IMR-90 (cell line): ENCODE data around the gene PREB. TPM values are rescaled to one million over a fixed set of nuclear protein-coding genes. Genes with fewer than 3 reads are reported as not detected.

Experiments
- ATAC-seq: fragments of 200-7000 bp; cut with Tn5 transposase; 2 replicates; pipeline ENCODE4 v1.9.1; 2020; ENCODE audit warnings: low read depth, mild to moderate bottlenecking, moderate library complexity
- BruUV-seq: library from RNA; stranded (reverse); fragments of 400-500 nt; replicated peaks from 2 replicates; lab custom pipeline; 2021; lab: Mats Ljungman, UMichigan
- CTCF ChIA-PET: fragments of 300-600 bp; formaldehyde crosslinking; extraction: SDS; loops from one replicate; lab custom pipeline; 2021; ENCODE audit warnings: antibody characterized with exemption; lab: Yijun Ruan, JAX
- POLR2A ChIA-PET: fragments of 300-600 bp; sonication (Branson Sonifier 250); formaldehyde crosslinking; loops from one replicate; lab custom pipeline; 2022; ENCODE audit warnings: antibody characterized with exemption; ENCODE audit not compliant: unreplicated experiment; lab: Charles Lee
- DNase-seq: peaks from one replicate; pipeline ENCODE4 v3.0.0; 2013
- H2AFZ ChIP-seq: replicated peaks from 2 replicates; pipeline ENCODE3; 2013; ENCODE audit warnings: low read length, mild to moderate bottlenecking; ENCODE audit not compliant: poor library complexity
- H2AK5ac ChIP-seq: 2 replicates; pipeline ENCODE4 v1.6.1; 2013; ENCODE audit warnings: low read depth, low read length, inconsistent platforms
- H2AK9ac ChIP-seq: replicated peaks from 2 replicates; pipeline ENCODE3; 2013; ENCODE audit warnings: mild to moderate bottlenecking, low read depth, low read length, moderate library complexity; ENCODE audit not compliant: poor library complexity
- H2BK120ac ChIP-seq: 2 replicates; pipeline ENCODE4 v1.6.1; 2013; ENCODE audit warnings: low read depth, low read length, inconsistent platforms
- H2BK15ac ChIP-seq: 3 replicates; pipeline ENCODE4 v1.6.1; 2013; ENCODE audit warnings: low read depth, low read length, inconsistent platforms
- H2BK20ac ChIP-seq: 2 replicates; pipeline ENCODE4 v1.6.1; 2013; ENCODE audit warnings: low read depth, mild to moderate bottlenecking, inconsistent platforms, low read length, moderate library complexity
- H2BK5ac ChIP-seq: 2 replicates; pipeline ENCODE4 v1.6.1; 2013; ENCODE audit warnings: mild to moderate bottlenecking, low read depth, low read length, inconsistent platforms; ENCODE audit not compliant: poor library complexity, severe bottlenecking
- H3K14ac ChIP-seq: replicated peaks from 2 replicates; pipeline ENCODE4 v1.6.1; 2013; ENCODE audit warnings: low read depth, low read length, inconsistent platforms
- H3K18ac ChIP-seq: 2 replicates; pipeline ENCODE4 v1.6.1; 2013; ENCODE audit warnings: low read depth, low read length, control low read depth
- H3K23ac ChIP-seq: 2 replicates; pipeline ENCODE4 v1.6.1; 2013; ENCODE audit warnings: low read depth, low read length, inconsistent platforms
- H3K27ac ChIP-seq: 2 replicates; pipeline ENCODE4 v1.5.1; 2013; ENCODE audit warnings: mild to moderate bottlenecking, control low read depth, low read length; ENCODE audit not compliant: insufficient read depth
- H3K27me3 ChIP-seq: 2 replicates; pipeline ENCODE4 v1.6.1; 2013; ENCODE audit warnings: low read length; ENCODE audit not compliant: control insufficient read depth, insufficient read depth
- H3K36me3 ChIP-seq: 2 replicates; pipeline ENCODE4 v1.6.1; 2013; ENCODE audit warnings: low read length, mixed read lengths; ENCODE audit not compliant: control insufficient read depth, insufficient read depth
- H3K4ac ChIP-seq: 2 replicates; pipeline ENCODE4 v1.6.1; 2013; ENCODE audit warnings: low read depth, low read length, inconsistent platforms
- H3K4me1 ChIP-seq: 2 replicates; pipeline ENCODE4 v1.6.1; 2013; ENCODE audit warnings: low read length, mixed read lengths; ENCODE audit not compliant: control insufficient read depth, insufficient read depth
- H3K4me2 ChIP-seq: 2 replicates; pipeline ENCODE4 v1.6.1; 2013; ENCODE audit warnings: low read depth, mild to moderate bottlenecking, control low read depth, low read length, moderate library complexity
- H3K4me3 ChIP-seq: 2 replicates; pipeline ENCODE4 v1.5.1; 2013; ENCODE audit warnings: low read depth, mild to moderate bottlenecking, control low read depth, low read length, moderate library complexity; ENCODE audit not compliant: insufficient read depth
- H3K56ac ChIP-seq: 2 replicates; pipeline ENCODE4 v1.6.1; 2013; ENCODE audit warnings: low read length, inconsistent platforms; ENCODE audit not compliant: insufficient read depth; ENCODE audit errors: extremely low read depth
- H3K79me1 ChIP-seq, 2 experiments: 2 replicates each; pipeline ENCODE4 v1.6.1; 2013; ENCODE audit warnings: low read length in 2 of 2, inconsistent platforms in 1 of 2, low read depth in 1 of 2
- H3K9ac ChIP-seq: 2 replicates; pipeline ENCODE4 v1.6.1; 2013; ENCODE audit warnings: low read depth, low read length, control low read depth
- H3K9me1 ChIP-seq: 2 replicates; pipeline ENCODE4 v1.6.1; 2013; ENCODE audit warnings: low read length, inconsistent platforms; ENCODE audit not compliant: insufficient read depth
- H3K9me3 ChIP-seq: 2 replicates; pipeline ENCODE4 v1.6.1; 2013; ENCODE audit warnings: low read length; ENCODE audit not compliant: control insufficient read depth, insufficient read depth
- H4K20me1 ChIP-seq: 2 replicates; pipeline ENCODE4 v1.6.1; 2013; ENCODE audit warnings: low read length, inconsistent platforms; ENCODE audit not compliant: insufficient read depth
- H4K5ac ChIP-seq: 2 replicates; pipeline ENCODE4 v1.6.1; 2013; ENCODE audit warnings: mild to moderate bottlenecking, low read depth, low read length, control low read depth
- H4K8ac ChIP-seq, 2 experiments: 2 replicates each; pipeline ENCODE4 v1.6.1; 2013; ENCODE audit warnings: low read depth in 2 of 2, low read length in 2 of 2, control low read depth in 1 of 2, inconsistent platforms in 1 of 2
- H4K91ac ChIP-seq: 2 replicates; pipeline ENCODE4 v1.6.1; 2013; ENCODE audit warnings: low read depth, low read length, inconsistent platforms; ENCODE audit not compliant: insufficient read depth
- BHLHE40 ChIP-seq: fragments of 150-350 bp; IDR thresholded peaks from 2 replicates; pipeline ENCODE4 v1.6.1; 2016; ENCODE audit warnings: mild to moderate bottlenecking, low read depth, low read length
- CEBPB ChIP-seq: IDR thresholded peaks from 2 replicates; pipeline ENCODE4 v1.6.1; 2012; ENCODE audit warnings: low read depth, low read length, improper control_type of control experiment
- CHD1 ChIP-seq: IDR thresholded peaks from 2 replicates; pipeline ENCODE4 v1.6.1; 2012; ENCODE audit warnings: low read depth, low read length, improper control_type of control experiment
- ELK1 ChIP-seq: fragments of 150-350 bp; IDR thresholded peaks from 2 replicates; pipeline ENCODE4 v1.6.1; 2016; ENCODE audit warnings: low read depth, mild to moderate bottlenecking, low read length, moderate library complexity, borderline replicate concordance
- FOS ChIP-seq: fragments of 150-350 bp; IDR thresholded peaks from 2 replicates; pipeline ENCODE4 v1.6.1; 2016; ENCODE audit warnings: low read depth, low read length
- MAFK ChIP-seq: IDR thresholded peaks from 2 replicates; pipeline ENCODE4 v1.6.1; 2012; ENCODE audit warnings: low read depth, low read length, improper control_type of control experiment
- MAZ ChIP-seq: IDR thresholded peaks from 2 replicates; pipeline ENCODE4 v1.6.1; 2012; ENCODE audit warnings: low read depth, mild to moderate bottlenecking, low read length, improper control_type of control experiment, moderate library complexity, borderline replicate concordance
- NFE2L2 ChIP-seq: fragments of 150-350 bp; IDR thresholded peaks from 2 replicates; pipeline ENCODE4 v1.6.1; 2016; ENCODE audit warnings: low read depth, mild to moderate bottlenecking, low read length
- POLR2A ChIP-seq: IDR thresholded peaks from 2 replicates; pipeline ENCODE4 v1.6.1; 2012; ENCODE audit warnings: mild to moderate bottlenecking, low read depth, low read length
- RAD21 ChIP-seq: IDR thresholded peaks from 2 replicates; pipeline ENCODE4 v1.6.1; 2012; ENCODE audit warnings: low read length, improper control_type of control experiment
- RFX5 ChIP-seq: IDR thresholded peaks from 2 replicates; pipeline ENCODE4 v1.8.0; 2012; ENCODE audit warnings: low read depth, mild to moderate bottlenecking, low read length, moderate library complexity
- SMC3 ChIP-seq: fragments of 150-350 bp; IDR thresholded peaks from 2 replicates; pipeline ENCODE4 v1.6.1; 2016; ENCODE audit warnings: low read depth, mild to moderate bottlenecking, antibody characterized with exemption, low read length, moderate library complexity
- WGBS, 2 experiments: methylation state at CpG; one replicate each; pipeline versions ENCODE4 v1.1.5 to v1.1.7; 2013; ENCODE audit warnings: missing lambda C conversion rate in 2 of 2; ENCODE audit not compliant: insufficient read length in 1 of 2; ENCODE audit errors: extremely low coverage in 2 of 2; 5-methylcytosine and 5-hydroxymethylcytosine counted together
- dilution Hi-C: fragments of 300-500 bp; cut with HindIII; formaldehyde crosslinking; loops from one replicate; pipeline ENCODE4 v1.14.3; 2018; ENCODE audit warnings: low sequenced_read_pairs; ENCODE audit not compliant: unreplicated experiment
- in situ Hi-C: fragments of 300-500 bp; cut with MboI; formaldehyde crosslinking; loops from 3 replicates; pipeline ENCODE4 v1.14.3; 2019; ENCODE audit warnings: low sequenced_read_pairs, inconsistent platforms, mixed read lengths
- intact Hi-C: fragments of 100-400 bp; cut with micrococcal nuclease; formaldehyde crosslinking; loops from 2 replicates; pipeline ENCODE4 v1.10.0; 2022
- polyA plus RNA-seq, 3 experiments: library from polyadenylated mRNA; depleted of rRNA; stranded (reverse); fragments of >200 nt; gene quantifications; 2 replicates each; pipeline ENCODE4 v1.2.3, GENCODE V29; 2012; ENCODE audit warnings: low replicate concordance in 1 of 3
- total RNA-seq: library from RNA; depleted of rRNA; stranded (reverse); fragments of >200 nt; gene quantifications from 2 replicates; pipeline ENCODE4 v1.2.3, GENCODE V29; 2012
- TF ChIP-seq, protein P1 (sequence below): conservative IDR thresholded peaks from 2 replicates; pipeline ENCODE4 v1.5.1; 2012; ENCODE audit warnings: mild to moderate bottlenecking, low read depth, low read length, improper control_type of control experiment
- TF ChIP-seq, protein P2 (sequence below): fragments of 150-350 bp; IDR thresholded peaks from 2 replicates; pipeline ENCODE4 v1.6.1; 2017; ENCODE audit warnings: mild to moderate bottlenecking, antibody characterized with exemption, low read length, low read depth

Gene PREB
- total and polyA plus RNA-seq, 2 of the 4 experiments (the other 2 are of a cell fraction), result 38.9 to 52.2 TPM

- H3K4ac ChIP-seq, result no peak overlapping the region
- TF ChIP-seq RAD21, result no peak
- TF ChIP-seq CHD1, result no peak
- no peak for TF ChIP-seq MAZ
- no peak for TF ChIP-seq NFE2L2
- no peak for TF ChIP-seq BHLHE40
- no peak for TF ChIP-seq CEBPB
- TF ChIP-seq, protein P1, sequence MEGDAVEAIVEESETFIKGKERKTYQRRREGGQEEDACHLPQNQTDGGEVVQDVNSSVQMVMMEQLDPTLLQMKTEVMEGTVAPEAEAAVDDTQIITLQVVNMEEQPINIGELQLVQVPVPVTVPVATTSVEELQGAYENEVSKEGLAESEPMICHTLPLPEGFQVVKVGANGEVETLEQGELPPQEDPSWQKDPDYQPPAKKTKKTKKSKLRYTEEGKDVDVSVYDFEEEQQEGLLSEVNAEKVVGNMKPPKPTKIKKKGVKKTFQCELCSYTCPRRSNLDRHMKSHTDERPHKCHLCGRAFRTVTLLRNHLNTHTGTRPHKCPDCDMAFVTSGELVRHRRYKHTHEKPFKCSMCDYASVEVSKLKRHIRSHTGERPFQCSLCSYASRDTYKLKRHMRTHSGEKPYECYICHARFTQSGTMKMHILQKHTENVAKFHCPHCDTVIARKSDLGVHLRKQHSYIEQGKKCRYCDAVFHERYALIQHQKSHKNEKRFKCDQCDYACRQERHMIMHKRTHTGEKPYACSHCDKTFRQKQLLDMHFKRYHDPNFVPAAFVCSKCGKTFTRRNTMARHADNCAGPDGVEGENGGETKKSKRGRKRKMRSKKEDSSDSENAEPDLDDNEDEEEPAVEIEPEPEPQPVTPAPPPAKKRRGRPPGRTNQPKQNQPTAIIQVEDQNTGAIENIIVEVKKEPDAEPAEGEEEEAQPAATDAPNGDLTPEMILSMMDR, result no peak
- TF ChIP-seq, protein P2, sequence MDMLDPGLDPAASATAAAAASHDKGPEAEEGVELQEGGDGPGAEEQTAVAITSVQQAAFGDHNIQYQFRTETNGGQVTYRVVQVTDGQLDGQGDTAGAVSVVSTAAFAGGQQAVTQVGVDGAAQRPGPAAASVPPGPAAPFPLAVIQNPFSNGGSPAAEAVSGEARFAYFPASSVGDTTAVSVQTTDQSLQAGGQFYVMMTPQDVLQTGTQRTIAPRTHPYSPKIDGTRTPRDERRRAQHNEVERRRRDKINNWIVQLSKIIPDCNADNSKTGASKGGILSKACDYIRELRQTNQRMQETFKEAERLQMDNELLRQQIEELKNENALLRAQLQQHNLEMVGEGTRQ, result no peak
- no peak for TF ChIP-seq RFX5
- no peak for TF ChIP-seq FOS
- TF ChIP-seq ELK1, result no peak
- no peak for TF ChIP-seq POLR2A
- TF ChIP-seq SMC3, result no peak
- TF ChIP-seq MAFK, result no peak
- whole genome bisulfite sequencing, 2 experiments, result 71% methylated on average over 3 of the region's 6 CpGs; no CpG with 5 or more reads in 1 of the 2 experiments
- DNase-seq, result no peak
- no peaks in the 10 kb centered on the region for H3K27me3 ChIP-seq
- H3K18ac ChIP-seq, result no peak overlapping the region
- 0 out of 2 replicates have a peak, but pooled peaks cover 3% of the 10 kb centered on the region for H3K4me1 ChIP-seq
- in situ Hi-C loops (no loop called here), dilution Hi-C loops (no loop called here), intact Hi-C loops (no loop called here)
- no peak overlapping the region for H4K5ac ChIP-seq
- H3K4me2 ChIP-seq, result no peak overlapping the region
- H3K9me1 ChIP-seq, result peaks cover 7% of the 10 kb centered on the region; the same call in 1 of the 2 replicates
- H2AK9ac ChIP-seq, result peak overlapping the region; percentile 42
- no peak overlapping the region for H2BK5ac ChIP-seq
- peak overlapping the region; percentile 32 for H2AFZ ChIP-seq
- no peak overlapping the region for H4K91ac ChIP-seq
- H3K36me3 ChIP-seq, result no peaks in the 10 kb centered on the region
- no peaks in the 10 kb centered on the region for H3K79me1 ChIP-seq
- no peaks in the 10 kb centered on the region for H3K9me3 ChIP-seq
- H3K56ac ChIP-seq, result no peak overlapping the region
- no TSS peak for BruUV-seq
- H3K14ac ChIP-seq, result no peak overlapping the region
- no peaks in the 10 kb centered on the region; the same call in 1 of the 2 replicates for H4K20me1 ChIP-seq
- no peak overlapping the region for H3K9ac ChIP-seq
- no peak overlapping the region for H2BK120ac ChIP-seq
- CTCF ChIA-PET, result no interaction called here
- no peak overlapping the region for H2AK5ac ChIP-seq
- H2BK20ac ChIP-seq, result no peak overlapping the region
- ATAC-seq, result no peak
- H4K8ac ChIP-seq, result no peak overlapping the region
- POLR2A ChIA-PET, result no interaction called here
- no peak overlapping the region for H3K27ac ChIP-seq
- no peak overlapping the region for H2BK15ac ChIP-seq
- H3K4me3 ChIP-seq, result no peak overlapping the region
- H3K23ac ChIP-seq, result no peak overlapping the region
These were observed 40.7 kb downstream of the PREB start for GRCh38 chr2:27093430-27094352.
